Measurements from ENCODE around the gene VWA5B2. TPM values are rescaled to one million over a fixed set of nuclear protein-coding genes. Genes with fewer than 3 reads are reported as not detected.

The VWA5B2 gene
- total RNA-seq, 1 experiment from 2014 or later: not detected

DNA sequence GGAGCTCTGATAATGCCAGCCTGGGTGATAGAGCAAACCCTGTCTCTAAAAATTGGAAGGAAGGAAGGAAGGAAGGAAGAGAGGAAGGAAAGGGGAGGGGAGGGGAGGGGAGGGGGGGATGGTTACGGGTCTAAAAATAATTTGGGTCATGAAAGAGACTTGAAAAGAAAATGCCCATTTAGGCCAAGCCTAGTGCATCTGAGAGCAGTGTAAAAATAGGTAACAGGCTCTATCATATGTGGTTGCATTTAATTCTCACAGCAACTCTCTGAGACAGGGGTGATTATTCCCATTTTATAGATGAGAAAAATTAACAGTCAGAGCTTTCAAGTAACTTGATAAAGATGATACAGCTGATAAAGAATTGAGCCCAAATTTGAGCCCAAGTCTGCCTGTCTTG, 42.9 kb downstream of the VWA5B2 start:
- DNase-seq (ENCODE audit: low read depth): no peak

DNA sequence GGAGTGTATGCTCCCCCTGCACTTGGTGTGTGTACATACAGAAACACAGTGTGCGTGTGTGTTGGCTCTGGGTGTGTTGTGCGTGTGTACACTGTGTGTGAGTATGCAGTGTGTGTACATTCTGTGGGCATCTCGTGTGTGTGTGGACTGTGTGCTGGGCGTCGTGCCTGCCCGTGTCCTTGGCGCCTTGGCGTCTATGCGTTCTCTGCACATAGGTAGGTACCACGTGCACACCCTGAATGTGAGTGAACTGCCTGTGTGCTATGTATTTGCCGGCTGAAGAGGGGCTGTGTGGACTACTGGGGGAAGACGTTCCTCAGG, 46.0 kb downstream of the VWA5B2 start:
- DNase-seq (ENCODE audit: low read depth): no peak

DNA sequence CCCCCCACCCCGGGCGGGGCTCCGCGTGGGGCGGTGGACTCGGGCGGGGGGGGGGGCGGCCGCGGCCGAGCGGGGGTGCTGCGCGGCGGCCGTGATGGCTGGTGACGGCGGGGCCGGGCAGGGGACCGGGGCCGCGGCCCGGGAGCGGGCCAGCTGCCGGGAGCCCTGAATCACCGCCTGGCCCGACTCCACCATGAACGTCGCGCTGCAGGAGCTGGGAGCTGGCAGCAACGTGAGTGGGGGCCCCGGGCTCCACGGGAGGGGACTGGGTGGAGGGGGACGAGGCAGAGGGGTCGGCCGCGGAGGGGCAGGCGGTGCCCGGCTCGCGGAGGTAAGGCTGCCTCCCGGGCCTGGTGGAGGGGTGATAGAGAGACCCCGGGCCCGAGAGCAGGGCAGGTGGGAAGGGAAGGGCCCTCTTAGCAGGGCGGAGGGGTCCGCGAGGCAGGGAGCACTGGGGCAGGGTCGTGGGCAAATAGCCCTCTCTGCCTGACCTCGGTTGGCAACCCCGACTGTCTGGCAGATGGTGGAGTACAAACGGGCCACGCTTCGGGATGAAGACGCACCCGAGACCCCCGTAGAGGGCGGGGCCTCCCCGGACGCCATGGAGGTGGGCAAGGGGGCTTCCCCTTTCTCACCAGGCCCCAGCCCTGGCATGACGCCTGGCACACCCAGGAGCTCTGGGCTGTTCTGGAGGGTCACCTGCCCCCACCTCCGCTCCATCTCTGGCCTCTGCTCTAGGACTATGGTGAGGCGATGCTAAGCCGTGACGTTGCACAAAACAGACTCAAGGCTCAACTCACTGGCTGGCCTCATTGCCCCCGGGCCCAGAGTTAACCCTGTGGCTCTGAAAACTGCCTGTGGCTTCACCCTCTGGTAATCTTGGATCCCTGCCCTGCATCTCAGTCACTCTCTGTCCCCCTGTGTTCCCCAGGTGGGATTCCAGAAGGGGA, 46.9 kb downstream of the VWA5B2 start, which contains the start of gene ECE2:
Gene ECE2, plus strand, starts transcription at position 62 of the 950 bp plus-strand sequence. Its CDS starts 132 bp downstream, at position 194.
- DNase-seq (ENCODE audit: low read depth): no peak

DNA sequence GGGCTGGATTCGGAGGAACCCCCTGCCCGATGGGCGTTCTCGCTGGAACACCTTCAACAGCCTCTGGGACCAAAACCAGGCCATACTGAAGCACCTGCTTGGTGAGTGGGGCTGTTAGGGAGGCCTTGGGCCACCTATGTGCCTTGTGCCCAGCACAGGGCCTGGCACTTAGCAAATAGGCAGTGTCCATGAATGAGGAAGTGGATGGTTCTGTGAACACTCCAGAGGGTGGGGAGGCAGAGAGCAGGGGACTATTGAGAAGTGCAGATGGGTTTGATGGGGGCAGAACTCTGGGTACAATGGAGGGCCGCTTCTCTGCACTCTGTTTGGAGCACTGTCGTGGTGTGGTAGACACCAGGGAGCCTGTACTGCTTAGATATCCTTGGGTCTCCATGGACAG, 48.0 kb downstream of the VWA5B2 start:
- DNase-seq (ENCODE audit: low read depth): no peak

DNA sequence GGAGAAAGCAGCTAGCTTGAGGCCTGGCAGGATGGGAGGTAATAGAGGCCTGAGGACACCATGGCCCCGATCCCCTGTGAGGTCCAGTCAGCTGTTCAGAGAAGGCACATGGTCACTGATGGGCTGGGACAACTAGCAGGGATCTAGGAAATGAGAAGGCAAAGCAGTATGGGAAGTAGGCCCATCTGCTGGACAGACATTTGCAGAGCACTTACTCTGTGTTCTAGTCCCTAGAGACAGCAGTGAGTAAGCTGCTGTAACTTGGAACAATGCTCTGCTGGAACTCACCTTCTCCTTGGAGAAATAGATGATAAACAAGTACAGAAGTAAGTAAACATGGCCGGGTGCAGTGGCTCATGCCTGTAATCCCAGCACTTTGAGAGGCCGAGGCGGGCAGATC, 53.6 kb downstream of the VWA5B2 start:
- DNase-seq (ENCODE audit: low read depth): peak; percentile 27

DNA sequence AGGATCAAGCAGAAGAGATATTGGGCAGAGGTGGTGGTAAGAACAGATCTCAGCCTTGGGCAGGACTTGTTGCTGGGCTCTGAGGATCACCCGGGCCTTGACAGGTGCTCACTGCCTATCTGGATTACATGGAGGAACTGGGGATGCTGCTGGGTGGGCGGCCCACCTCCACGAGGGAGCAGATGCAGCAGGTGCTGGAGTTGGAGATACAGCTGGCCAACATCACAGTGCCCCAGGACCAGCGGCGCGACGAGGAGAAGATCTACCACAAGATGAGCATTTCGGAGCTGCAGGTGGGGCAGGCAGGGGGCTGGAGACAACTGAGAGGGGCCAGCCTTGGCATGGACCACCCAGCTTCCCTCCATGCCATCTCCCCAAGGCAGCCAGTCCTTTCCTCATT, 54.3 kb downstream of the VWA5B2 start:
- no peak for DNase-seq (ENCODE audit: low read depth)

DNA sequence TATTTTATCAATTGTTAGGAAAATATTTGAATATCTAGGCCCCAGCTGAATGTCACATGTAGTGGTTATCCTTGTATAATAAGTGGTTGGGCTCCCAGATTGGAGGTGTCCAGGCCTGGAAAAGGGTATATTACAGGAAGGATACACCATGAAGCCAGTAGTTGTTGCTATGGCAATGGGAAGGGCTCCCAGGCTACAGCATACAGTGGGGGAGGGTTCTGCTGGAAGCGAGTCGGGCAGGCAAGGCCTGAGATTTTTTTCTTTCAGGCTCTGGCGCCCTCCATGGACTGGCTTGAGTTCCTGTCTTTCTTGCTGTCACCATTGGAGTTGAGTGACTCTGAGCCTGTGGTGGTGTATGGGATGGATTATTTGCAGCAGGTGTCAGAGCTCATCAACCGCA, 55.3 kb downstream of the VWA5B2 start:
- DNase-seq (ENCODE audit: low read depth): peak; percentile 83

DNA sequence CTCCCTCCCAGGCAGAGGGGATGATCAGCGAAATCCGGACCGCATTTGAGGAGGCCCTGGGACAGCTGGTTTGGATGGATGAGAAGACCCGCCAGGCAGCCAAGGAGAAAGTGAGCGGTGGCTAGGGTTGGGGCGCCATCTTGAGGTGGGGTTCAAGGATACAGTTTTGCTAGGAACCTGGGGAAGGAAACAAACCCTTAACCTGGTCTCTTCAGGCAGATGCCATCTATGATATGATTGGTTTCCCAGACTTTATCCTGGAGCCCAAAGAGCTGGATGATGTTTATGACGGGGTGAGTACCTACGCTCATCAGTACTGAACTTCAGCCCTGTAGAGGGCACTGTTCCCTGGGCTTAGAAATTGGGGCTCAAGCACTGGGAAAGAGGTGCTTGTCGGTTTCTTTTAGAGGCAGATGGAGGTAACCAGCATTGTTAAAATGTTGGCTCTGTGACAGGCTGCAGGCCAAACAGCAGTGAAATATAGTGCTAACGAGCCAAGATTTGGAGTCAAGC, 60.1 kb downstream of the VWA5B2 start:
- DNase-seq (ENCODE audit: low read depth): peak; percentile 75

DNA sequence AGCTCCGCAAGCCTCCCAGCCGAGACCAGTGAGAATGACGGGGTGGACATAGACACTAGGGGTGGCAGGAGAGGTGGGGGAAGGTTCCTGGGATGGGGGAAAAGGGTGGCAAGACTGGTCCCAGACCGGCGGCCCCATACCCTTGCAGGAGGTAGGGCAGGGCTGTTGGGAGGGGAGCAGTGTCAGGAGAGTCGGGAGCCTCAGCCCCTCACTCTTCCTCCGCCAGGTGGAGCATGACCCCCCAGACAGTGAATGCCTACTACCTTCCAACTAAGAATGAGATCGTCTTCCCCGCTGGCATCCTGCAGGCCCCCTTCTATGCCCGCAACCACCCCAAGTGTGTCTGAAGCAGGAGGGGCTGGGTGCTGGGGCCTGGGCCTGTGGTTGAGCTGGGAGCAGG, 60.9 kb downstream of the VWA5B2 start:
- no peak for DNase-seq (ENCODE audit: low read depth)

DNA sequence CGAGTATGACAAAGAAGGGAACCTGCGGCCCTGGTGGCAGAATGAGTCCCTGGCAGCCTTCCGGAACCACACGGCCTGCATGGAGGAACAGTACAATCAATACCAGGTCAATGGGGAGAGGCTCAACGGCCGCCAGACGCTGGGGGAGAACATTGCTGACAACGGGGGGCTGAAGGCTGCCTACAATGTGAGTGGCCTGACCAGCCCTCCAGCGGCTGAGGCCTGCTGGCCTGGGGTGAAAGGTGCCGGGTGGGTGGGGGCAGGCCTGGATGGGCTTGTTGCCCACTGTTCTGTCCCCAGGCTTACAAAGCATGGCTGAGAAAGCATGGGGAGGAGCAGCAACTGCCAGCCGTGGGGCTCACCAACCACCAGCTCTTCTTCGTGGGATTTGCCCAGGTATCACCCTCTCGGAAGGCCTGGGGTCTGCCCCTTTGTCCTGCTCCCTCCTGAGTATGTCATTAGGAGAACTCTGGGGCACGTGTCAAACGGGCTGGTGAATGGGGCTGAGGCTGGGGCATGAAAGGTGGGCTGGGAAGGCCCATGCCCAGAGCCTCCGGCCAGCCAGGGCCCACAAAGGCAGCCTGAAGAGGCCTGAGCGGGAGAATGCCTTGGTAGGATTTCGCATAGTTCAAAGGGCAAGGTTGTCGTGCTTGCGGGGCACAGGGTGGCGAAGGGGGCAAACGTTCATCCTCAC, 61.8 kb downstream of the VWA5B2 start:
- DNase-seq (ENCODE audit: low read depth): no peak

Small RNA genes within 50 kb of the gene (small RNA-seq; reads per million reads assigned to genes)
- gene MIR1224: not detected

Other genes starting within 250 kb of the VWA5B2 start
- gene ABCC5, start 211.7 kb upstream of the VWA5B2 start, total RNA-seq (2014; rRNA removed; shearing (Covaris generic)): 17.3 and 18.2 TPM in 2 replicates
- not detected in 2 replicates for gene HTR3D, start 197.8 kb upstream of the VWA5B2 start, total RNA-seq (2014; rRNA removed; shearing (Covaris generic))
- not detected in 2 replicates for gene HTR3C, start 176.5 kb upstream of the VWA5B2 start, total RNA-seq (2014; rRNA removed; shearing (Covaris generic))
- gene HTR3E, start 132.5 kb upstream of the VWA5B2 start, total RNA-seq (2014; rRNA removed; shearing (Covaris generic)): not detected in 2 replicates
- gene EIF2B5, start 94.2 kb upstream of the VWA5B2 start, total RNA-seq (2014; rRNA removed; shearing (Covaris generic)): 85.0 and 88.4 TPM in 2 replicates
- 38.6 and 46.8 TPM in 2 replicates for gene DVL3, start 74.2 kb upstream of the VWA5B2 start, total RNA-seq (2014; rRNA removed; shearing (Covaris generic))
- 840 and 907 TPM in 2 replicates for gene AP2M1, start 54.7 kb upstream of the VWA5B2 start, total RNA-seq (2014; rRNA removed; shearing (Covaris generic))
- 49.1 and 72.9 TPM in 2 replicates for gene ABCF3, start 43.4 kb upstream of the VWA5B2 start, total RNA-seq (2014; rRNA removed; shearing (Covaris generic))
- 93.3 and 146 TPM in 2 replicates for gene ALG3, start 19.4 kb downstream of the VWA5B2 start, total RNA-seq (2014; rRNA removed; shearing (Covaris generic))
- 18.5 TPM in 2 replicates for gene EEF1AKMT4, start 20.1 kb downstream of the VWA5B2 start, total RNA-seq (2014; rRNA removed; shearing (Covaris generic))
- 3.6 and 10.5 TPM in 2 replicates for gene CAMK2N2, start 32.0 kb downstream of the VWA5B2 start, total RNA-seq (2014; rRNA removed; shearing (Covaris generic))
- not detected in 2 replicates for gene ECE2, start 46.4 kb downstream of the VWA5B2 start, total RNA-seq (2014; rRNA removed; shearing (Covaris generic))
- gene PSMD2, start 69.7 kb downstream of the VWA5B2 start, total RNA-seq (2014; rRNA removed; shearing (Covaris generic)): 1,567 and 1,674 TPM in 2 replicates
- 750 and 760 TPM in 2 replicates for gene EIF4G1, start 85.0 kb downstream of the VWA5B2 start, total RNA-seq (2014; rRNA removed; shearing (Covaris generic))
- gene FAM131A, start 108.0 kb downstream of the VWA5B2 start, total RNA-seq (2014; rRNA removed; shearing (Covaris generic)): 61.8 and 71.7 TPM in 2 replicates
- gene CLCN2, start 132.0 kb downstream of the VWA5B2 start, total RNA-seq (2014; rRNA removed; shearing (Covaris generic)): 13.9 and 21.1 TPM in 2 replicates
- 327 and 330 TPM in 2 replicates for gene POLR2H, start 132.1 kb downstream of the VWA5B2 start, total RNA-seq (2014; rRNA removed; shearing (Covaris generic))
- not detected in 2 replicates for gene THPO, start 148.6 kb downstream of the VWA5B2 start, total RNA-seq (2014; rRNA removed; shearing (Covaris generic))
- 0.43 and 1.2 TPM in 2 replicates for gene CHRD, start 150.5 kb downstream of the VWA5B2 start, total RNA-seq (2014; rRNA removed; shearing (Covaris generic))